ENCODE data around the gene RAB6B.

Gene RAB6B

DNA sequence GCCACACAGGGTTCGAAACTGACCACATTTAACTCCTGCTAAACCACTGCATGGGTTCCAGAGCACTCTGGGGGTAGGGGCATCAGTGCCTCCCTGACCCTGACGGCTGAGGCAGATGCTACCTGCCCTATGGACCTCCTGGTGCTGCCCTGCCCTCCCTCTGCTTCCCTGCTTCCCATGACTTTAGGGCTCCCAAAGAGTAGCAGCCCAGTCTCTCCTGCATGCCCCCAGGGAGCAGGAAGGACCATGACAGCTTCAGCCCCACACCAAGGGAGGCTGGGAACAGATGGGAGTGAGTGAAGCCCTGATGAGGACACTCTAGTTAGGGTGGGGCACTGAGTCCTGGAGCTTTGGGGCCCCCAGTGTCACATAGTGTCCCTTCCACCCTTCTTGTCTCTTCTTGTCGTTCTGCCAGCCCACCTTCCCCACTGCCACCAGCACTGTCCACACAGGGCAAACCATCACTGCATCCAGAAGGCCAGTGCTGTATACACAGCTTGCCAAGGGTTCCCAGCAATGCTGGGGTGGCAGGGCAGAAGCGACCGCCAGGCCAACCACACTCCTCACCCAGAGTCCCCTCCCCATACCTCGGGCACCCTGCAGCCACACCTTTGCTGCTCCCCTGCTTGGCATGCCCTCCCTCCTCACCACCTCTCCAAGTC is 59.1 kb downstream of the RAB6B start:
- DNase-seq (ENCODE audit: low read depth, low spot score): no peak

DNA sequence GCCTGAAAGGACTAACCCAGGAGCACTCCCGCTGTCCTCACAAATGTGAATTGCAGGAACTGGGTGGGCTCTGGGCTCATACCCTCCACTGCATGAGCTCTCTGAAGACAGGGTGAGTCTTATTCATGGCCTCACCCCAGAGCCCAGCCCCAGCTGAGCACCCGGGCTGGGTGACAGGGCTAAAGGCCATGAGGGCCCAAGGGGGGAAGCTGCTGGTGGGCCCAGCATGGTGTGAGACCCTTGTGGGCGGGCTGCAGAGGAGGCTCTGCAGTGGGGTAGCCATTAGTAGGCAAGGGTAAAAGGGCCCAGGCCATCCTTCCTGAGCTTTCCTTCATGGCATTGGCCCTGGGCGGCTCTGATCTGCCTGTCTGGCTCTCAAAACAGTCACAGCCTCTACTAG is 59.7 kb downstream of the RAB6B start:
- DNase-seq (ENCODE audit: low read depth, low spot score): no peak

DNA sequence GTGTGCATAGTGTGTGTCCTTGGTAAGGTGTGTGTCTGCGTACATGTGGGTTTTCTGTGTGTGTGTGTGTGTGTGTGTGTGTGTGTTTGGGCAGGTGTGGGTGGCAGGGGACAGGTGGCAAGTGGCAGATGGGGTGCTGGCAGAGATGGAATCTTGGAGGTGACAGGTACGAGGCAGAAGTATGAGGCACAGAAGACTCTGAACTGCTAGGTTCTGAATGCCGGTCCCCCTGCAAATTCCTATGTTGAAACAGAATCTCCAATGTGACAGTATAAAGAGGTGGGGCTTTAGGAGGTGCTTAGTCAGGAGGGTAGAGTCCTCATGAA is 60.3 kb downstream of the RAB6B start:
- no peak for DNase-seq (ENCODE audit: low read depth, low spot score)

DNA sequence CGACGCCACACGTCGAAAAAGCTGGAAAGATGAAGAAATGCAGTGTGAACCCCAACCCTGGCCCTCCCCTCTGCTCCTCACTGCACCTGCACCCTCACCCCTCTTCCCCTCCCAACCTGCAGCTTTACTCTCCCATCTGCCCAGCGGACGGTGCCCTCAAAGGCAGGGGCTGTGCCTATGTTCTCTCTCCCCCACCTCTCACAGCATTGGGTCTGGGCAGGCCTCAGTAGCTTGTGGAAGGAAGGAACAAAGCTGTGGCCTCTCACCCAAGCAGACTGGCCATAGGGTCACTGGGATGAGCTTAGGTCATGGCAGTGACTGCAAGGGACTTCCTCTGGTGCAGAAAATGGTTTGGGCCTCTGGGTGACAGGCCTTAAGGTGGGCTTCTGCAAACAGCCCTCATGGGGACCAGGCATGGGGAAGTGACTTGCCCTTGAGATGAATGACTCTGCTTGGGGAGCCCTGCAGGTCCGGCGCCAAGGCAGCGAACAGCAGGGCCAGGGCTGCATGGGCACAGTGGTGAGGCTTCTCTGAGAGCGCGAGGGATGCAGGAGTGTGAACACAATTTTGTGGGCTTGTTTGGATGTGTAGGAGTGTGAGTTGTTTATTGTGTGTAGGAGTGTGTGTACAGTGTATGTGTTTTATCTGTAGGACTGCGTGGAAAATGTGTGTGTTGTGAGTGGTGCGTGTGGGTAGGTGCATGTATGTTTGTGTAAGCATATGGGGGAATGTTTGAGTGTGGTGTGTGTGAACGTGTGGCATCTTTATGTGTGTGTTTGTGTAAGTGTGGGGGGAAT is 60.9 kb downstream of the RAB6B start:
- DNase-seq (ENCODE audit: low read depth, low spot score): no peak

DNA sequence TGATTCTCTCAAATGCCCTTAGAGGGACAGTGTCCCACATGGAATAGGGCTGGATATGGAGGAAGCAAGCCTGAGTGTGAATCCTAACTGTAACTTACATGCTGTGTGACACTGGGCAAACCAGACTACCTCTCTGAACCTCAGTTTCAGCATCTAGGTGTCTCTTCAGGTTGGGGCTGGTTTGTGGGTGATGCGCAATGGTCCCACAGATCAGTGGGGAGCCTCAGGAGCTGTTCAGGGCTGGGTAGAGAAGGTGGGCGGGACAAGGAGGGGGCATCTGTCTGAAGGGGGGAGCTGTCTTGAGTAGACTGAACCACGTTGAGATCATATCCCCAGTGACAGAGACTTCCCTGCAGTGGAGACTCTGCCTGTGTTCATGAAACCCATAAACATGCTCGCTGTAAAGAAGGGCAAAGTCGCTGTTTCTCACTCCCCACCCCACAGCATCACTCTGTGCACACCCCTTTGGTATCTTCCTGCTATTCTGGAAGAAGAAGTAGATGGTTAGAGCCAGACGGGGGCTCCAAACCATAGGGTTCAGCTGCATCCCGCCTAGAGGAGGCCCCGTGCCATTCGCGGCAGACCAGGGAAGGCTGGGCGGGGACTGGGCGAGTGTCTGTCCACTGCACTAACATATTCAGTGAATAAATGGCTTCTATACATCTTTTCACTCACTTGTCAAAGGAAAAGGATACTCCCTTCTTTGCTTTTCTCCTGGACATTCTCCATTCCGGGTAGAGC is 61.6 kb downstream of the RAB6B start:
- DNase-seq (ENCODE audit: low read depth, low spot score): no peak

DNA sequence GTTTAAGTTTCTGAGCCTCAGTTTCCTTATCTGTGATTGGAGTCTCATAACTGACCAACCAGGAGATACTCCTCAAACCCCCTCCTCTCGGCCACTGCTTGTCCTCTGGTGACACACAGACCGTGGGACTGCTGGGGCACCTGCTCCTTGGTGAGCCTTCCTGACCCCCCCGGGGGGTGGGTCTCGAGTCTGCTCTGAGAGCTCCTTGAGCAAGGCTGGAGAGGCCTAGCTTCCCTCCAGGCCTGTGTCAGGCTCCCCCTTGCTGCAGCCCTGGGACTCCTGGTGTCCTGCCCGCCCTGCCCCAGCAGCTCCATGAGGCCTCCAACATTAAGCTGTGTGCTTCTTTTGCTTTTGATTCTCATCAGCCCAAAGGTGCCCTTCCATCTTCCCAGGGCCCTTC is 62.4 kb downstream of the RAB6B start:
- DNase-seq (ENCODE audit: low read depth, low spot score): no peak

DNA sequence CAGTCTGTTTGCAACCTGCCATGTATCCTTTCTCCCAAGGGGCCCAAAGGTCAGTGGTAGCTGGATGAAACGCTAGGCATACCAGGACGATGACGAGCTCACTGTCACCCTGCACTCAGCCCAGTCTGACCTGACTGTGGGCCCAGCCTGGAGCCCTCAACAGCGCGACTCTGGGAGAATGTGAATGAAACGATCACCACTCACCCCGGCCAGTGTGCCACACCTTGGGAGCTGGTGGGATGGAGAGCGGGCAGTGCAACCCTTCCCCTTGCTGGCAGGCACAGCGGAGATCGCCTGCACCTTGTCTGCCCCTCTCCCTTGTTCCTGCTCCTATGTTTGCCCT is 62.9 kb downstream of the RAB6B start:
- no peak for DNase-seq (ENCODE audit: low read depth, low spot score)

DNA sequence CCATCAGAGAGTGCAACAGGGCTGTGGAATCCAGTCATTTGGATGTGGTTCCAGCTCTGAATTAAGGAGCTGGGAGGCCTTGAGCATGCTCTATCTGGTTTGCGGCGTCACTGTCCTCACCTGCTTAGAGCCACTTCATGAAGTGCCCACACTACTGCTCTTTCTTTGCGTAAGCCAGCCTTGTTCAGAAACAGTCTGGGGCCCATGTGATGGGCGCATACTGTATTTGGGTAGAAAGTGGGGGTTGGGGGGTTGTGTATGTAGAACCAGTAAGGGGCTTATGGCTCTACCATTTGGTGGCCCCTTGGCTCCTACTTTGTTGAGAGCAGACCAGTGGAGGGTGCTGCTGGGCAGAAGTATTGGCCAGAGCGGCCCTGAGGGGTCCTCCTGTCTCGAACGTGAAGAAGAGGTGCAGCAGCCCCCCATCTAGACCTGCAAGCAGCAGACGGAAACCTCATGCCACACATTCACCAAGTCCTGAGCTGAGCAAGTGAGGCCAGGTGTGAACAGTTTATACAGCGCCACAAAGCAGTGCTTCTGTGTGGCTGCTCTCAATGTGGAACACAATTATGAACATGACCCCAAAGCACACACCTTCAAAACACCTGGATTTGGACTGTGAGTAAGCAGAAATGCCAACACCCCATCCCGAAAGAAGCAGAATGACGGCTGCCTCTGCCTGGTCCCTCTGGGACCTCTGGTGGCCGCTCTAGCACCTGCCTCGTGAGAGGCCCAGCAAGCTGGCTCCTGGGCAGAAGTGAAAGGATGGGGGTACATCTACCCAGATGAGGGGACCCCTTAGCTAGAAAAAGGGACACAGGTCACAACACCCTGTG is 63.5 kb downstream of the RAB6B start:
- DNase-seq (ENCODE audit: low read depth, low spot score): no peak

DNA sequence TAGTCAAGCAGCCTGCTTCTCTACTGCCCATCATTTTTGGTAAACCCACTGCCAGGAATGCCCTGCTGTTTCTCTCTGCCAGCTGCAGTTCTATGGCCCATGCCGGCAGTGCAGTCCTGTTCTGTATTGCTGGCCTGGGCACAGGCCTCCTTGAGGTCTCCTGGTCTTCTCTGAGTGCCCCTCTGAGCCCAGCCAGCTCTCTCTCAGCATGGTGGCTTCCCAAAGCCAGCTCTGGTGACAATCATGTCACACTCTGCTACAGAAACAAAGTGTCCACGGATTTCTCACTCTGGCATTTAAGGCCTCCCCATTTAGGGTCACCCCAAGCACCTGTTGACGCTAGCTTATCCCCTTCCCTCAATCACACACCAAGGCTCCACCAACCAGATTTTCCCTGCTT is 65.6 kb downstream of the RAB6B start:
- DNase-seq (ENCODE audit: low read depth, low spot score): no peak

DNA sequence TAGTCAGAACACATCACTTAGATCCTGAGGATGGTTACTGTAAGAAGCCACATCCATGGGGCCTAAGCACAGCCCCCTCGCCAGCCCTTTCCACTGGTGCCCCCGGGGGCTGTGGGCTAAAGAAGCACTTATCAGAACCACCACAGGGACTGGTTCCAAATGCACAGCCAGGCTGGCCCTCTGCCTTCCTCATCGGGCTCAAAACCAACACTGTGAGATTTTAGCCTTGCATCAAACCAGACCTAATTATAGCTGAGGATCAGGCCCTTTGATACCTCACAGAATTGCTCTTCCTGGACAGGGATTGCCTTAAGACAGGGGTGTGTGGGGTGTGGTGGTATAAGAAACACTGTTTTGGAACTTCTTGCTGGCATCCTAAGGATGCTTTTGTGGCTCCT is 66.4 kb downstream of the RAB6B start:
- DNase-seq (ENCODE audit: low read depth, low spot score): no peak

DNA sequence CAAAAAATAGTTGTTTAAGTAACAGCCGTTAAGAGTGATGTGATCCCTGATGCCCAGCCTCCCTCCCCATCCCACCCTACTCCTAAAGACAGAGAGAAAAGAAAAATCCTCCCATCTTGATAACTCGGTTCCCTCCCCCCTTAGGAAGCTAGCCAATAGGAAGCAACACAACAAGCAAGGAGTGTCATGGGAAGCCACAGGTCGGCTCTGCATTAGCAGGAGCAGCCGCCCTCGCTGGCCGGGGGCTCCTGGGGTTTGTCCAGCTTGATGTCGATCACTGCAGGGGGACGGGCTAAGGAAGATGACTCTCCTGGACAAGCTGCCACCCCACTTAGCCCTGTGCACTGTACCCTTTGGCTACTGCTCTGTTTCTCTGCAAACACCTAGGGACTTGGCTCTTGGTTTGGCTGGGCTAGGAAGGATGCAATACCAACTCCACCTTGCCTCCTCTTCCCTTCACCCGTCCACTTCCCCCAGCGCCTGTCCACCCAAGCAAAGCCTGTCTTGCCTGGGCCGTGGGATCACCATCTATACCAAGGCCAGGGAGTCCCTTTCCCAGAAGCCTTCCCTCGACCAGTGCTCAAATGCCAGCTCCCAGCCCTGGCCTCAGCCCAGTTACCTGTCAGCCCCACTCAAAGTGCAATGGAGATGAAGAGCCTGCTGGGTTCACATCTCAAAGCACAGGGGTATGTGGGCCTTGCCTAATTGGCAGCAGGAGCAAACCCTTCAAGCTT is 66.9 kb downstream of the RAB6B start:
- DNase-seq (ENCODE audit: low read depth, low spot score): no peak

DNA sequence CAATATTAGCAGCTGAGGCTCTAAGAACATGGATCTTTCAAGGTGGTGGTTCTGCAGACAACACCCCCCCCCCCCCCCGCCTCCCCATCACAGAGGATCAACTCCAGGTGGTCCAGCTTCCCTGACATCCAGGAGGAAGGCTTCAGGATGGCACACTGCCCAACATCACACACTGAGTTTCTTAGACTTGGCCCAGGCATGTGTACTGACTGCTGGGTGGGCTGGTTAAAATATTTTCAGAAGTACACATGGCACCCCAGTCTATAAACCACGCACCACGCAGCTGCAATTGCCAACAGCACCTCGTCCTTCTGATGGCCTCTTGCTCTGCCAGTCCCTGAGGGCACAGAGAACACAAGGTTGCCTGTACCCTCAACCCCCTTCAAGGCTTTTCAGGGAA is 68.0 kb downstream of the RAB6B start:
- no peak for DNase-seq (ENCODE audit: low read depth, low spot score)

DNA sequence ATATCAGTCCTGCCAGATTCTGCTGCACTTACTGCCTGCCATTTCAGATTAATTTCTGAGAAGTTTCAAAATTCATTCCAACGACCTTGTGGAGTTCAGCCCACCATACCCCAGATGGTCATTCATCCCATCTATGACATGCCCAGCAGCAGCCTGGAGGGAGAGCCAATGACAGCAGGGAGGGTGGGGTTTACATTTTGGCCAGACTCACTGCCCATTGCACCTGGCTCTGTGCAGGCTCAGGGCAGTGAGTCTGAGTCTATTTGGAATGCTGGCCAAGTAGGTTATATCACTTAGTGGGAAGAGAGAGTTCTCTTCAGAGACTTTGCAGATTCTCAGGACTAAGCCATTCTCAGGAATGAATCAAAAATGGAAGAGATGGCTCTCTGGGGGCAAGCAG is 68.5 kb downstream of the RAB6B start:
- DNase-seq (ENCODE audit: low read depth, low spot score): no peak

DNA sequence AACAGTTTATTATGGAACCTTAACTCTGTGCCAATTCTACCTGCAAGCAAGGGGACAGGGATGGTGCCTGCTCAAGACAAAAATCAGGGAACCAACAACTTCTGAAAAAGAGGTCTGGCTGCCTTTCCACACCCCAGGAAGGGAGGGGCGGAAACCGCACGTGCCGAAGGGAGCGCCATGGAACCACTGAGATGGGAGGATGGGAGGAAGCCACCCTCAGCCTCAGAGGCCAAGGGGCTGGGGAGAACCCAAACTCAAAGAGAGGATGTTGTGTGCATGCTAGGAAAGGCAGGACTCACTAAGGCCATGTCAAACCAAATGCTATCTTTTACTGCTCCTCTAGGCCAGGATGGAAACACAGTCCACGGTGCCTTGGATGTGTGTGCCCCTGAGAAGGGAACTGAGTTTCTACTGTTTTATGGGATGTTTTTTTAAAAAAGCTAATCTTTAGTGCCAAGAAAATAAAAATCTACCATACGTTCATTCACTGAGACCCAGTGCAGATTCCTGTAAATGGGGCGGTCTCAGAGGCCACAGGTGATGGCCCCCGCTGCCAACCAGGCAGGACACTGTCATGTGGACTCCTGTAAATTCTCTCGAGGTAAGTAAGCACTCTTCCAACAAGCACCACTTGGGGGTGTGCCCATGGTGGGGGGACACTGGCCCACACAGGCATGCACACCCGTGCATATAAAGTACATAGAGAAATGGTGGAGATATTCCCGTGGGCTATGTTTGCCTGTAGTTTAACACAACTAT is 69.5 kb downstream of the RAB6B start:
- DNase-seq (ENCODE audit: low read depth, low spot score): no peak

DNA sequence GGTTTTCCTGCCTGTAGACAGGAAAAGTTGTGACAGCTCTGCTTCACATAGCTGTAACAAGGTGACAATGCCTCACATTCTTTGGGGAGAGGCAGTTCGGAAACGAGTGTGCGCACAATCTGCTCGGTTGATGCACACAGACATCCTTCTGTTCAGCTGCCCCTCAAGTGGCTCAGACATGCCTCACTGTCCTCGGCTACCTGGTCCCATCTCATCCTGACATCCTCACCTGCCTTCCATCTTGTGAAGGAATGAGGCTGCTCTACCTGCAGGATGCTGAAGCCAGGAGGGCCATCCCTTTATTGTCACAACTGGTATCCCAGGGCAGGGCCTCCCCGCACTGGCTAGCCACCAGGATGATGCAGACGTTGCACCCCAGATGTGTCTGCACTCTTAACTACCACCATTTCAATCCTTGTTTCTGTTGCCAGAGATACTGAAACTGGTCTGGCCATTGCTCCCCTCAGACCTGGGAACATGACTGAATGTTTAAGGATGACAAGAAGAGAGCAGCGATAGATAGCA is 70.7 kb downstream of the RAB6B start:
- no peak for DNase-seq (ENCODE audit: low read depth, low spot score)

DNA sequence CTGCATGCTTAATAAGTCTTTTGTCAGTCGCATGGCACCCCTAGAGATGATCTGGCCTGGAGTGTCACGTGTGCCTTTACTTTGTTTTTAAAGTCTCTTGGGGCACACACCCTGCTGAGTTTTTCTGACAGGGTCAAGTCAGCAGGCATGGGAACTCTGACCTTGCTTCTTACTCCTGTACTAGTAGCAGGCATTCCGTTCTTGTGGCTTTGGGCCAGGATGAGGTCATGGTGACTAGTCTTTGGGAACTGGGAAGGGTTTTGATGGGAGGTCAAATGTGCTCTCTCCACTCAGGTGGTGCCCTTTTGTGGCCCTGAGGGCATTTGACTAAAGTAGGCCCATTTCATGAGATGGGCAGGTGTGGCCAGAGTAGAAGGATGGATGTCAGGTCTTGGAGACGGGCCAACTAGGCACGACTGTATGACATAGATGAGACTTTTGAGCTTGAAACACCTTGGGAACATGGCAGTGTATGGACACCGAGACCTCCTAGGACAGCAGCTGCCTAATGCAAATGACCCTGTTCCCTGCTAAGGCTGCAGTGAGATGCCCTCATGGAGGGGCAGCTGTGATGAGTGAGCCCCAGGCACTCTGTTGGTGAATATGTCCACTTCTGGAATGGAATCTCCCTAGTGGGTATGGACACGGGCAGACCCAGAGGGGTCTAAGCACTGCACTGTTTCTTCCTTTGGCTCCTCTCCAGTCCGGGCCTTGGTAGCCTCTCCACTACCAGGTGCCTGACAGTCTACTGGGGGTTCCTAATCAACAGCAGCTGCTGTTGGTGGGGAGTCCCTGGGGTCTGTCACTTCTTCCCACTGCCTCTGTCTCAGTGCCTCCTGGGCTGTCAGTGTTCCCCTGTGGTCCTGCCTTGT is 73.7 kb downstream of the RAB6B start:
- no peak for DNase-seq (ENCODE audit: low read depth, low spot score)

DNA sequence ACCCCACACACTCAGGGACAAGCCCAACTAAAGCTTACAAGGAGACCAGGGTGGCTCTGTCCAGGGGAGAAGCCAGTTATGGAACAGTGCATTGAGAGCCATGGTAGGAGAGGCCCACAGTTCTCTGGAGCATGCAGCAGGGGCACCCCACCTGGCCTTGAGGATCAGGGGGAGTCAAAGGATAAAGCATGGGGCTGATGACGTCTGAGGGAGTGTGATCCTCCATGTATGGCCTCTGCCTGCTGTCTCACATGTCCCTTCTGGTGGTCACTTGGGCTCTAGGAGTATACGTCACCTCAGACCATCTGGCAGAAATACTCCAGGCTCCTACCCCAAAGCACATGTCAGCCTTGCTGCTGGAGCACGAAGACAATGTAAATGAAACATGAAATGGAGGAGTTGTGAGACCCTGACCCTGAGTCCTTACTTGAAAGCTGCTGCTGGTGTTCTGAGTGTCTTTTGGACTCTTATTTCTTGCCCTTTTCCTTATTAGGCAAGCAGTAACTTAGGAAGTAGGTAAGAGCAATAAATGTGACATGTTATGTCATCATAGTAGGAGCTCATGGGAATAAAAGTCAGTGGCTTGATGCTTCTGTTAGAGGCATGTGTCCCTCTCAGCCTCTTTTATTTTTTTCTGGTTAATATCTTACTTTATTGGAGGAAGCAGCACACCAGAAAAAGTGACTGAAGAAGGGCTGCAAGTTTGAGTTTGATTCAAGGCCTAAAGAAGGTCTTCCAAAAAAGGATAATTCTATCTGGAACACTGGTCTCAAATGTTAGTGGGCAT is 74.6 kb downstream of the RAB6B start:
- no peak for DNase-seq (ENCODE audit: low read depth, low spot score)

DNA sequence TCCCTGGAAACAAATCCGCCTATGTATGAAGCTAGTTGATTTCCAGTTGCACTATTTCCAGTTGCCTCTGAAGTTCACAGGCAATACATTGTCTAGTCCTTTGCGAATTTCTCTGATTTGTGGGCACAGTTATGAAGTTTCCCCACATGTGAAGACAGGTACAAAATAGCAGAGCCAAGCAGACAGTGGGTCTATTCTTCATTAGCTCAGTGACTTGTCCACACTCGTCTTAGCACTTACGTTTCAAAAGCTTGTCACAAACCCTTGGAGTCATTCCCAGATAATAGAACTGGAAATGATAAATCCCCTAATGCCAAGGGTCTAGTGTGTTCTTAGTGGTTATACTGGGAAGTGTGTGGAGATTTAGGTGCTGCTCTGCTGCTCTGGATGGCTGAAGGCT is 75.6 kb downstream of the RAB6B start:
- DNase-seq (ENCODE audit: low read depth, low spot score): no peak

DNA sequence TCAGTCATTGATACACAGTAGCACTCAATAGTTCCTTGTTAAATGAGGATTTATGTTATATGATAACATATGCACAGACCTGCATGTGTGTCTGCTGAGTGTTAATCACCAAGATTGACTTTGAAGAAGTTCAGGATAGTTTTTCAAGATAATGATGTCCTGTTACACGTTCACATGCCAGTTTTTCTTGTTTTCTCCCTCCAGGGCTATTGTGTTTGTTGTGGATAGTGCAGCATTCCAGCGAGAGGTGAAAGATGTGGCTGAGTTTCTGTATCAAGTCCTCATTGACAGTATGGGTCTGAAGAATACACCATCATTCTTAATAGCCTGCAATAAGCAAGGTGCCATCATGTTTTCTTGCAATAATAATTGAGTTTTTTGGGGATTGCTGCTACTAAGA is 80.3 kb downstream of the RAB6B start:
- DNase-seq (ENCODE audit: low read depth, low spot score): no peak
